Measurements from ENCODE around the gene NPFF. TPM values are rescaled to one million over a fixed set of nuclear protein-coding genes. Genes with fewer than 3 reads are reported as not detected.

NPFF gene
- not detected in 3 replicates for polyA plus RNA-seq
- not detected for polyA plus RNA-seq (2011; ENCODE audit: low read depth)
- polyA plus RNA-seq (2011; cell fraction: cytosol; rRNA removed), result not detected in 2 replicates
- not detected in 2 replicates for polyA plus RNA-seq (2011; cell fraction: nucleus; rRNA removed)
- 0.39 TPM in 1 of 2 replicates, not detected in the other for polyA plus RNA-seq (2012; ENCODE audit: low replicate concordance)
- polyA minus RNA-seq, result not detected in 3 replicates
- not detected for polyA minus RNA-seq (2011; cell fraction: cytosol; rRNA and poly(A)+ RNA removed)
- polyA minus RNA-seq (2011; cell fraction: nucleus; rRNA and poly(A)+ RNA removed), result not detected in 2 replicates

DNA sequence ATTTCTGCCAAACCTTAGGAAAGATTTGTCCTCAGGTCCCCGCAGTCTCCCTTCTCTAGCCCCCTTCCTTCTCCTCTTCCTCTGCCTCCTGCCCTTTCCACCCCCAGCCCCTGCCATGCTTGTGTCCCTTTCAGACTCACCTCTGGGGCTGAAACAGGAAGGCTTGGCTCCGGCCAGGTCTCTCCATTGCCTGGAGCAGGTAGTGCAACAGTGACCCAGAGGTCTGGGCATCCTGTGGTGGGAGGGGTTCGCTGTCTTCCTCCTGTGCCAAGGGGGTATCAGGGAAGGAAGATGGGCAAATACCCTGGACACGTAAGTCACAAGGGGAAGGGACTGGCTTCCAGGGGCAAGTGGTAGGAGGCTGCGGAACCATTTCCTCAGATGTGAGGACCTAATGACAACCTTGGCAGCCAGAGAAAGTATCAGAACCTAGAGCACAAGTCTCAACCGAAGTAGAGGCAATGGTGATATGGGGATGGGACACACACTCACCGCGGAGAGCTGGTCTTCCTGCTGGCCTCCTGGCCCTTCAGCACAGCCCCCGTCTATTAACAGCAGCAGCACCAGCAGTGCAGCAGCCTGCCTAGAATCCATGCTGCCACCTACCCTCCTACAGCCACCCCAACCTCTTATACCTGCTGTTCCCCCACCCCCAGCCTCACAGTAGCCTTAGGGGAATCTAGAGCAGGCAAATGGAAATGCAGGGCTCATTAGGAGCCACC is at the start of gene NPFF:
Gene NPFF, minus strand, starts transcription at position 604 of the 722 bp plus-strand sequence. Its CDS starts 10 bp downstream, at position 594.
- H3K36me3 ChIP-seq (ENCODE audit: control insufficient read depth in 2 of 2, extremely low read depth in 1 of 2, insufficient read depth in 2 of 2, low read length in 2 of 2), result peaks cover 26 to 27% of the 10 kb centered on the region in 2 experiments

DNA sequence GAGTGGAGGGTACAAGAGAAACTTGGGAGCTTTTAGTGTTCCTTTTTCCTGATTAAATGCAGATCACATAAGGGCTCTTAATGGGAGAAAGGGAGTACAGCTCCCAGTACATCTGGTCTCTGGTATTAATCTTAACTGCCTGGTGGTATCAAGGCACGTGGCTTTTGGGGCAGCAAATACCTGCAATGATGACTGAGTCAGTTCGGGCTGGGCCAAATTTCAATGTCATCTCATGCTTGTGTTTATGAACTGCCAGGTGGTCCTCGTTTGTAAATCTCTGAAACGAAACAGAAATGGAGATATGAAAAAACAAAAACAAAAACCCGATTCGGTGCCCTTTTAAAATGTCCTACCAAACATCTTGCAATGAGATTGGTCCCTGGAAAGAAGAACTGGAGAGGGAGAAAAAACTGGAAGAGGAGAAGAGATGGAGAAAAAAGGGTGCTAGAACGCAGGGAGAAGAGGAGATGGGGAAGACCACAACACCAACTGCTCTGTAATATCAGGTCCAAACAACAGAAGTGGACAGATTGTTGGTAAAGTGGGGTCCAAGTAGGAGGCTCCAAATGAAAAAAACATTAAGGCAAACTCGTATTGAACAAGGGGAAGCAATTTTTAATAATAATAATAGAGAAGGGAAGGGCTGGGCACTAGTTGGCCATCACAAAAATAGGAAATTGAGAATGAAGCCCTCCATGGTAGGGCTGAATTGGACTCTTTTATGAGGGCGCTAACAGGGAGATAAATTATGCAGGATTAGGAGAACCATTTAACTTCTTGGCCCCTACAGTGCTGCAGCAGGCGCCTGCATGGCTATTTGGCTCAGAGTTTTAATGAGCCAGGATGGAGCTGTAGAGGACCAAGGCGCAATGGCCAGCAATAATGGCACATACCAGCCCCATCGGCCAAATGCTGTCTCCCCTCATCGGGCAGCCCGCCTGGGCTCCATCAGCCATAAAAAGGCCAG is 45.4 kb upstream of the NPFF start:
- FAIRE-seq, result no peak
- no peaks in the 10 kb centered on the region for H4K20me1 ChIP-seq (ENCODE audit: control insufficient read depth, extremely low read depth, insufficient read depth, low read length)
- H3K9me1 ChIP-seq (ENCODE audit: control insufficient read depth, extremely low read depth, insufficient read depth, low read length), result no peaks in the 10 kb centered on the region
- H3K4me2 ChIP-seq (ENCODE audit: control insufficient read depth, extremely low read depth, insufficient read depth, low read depth, low read length), result no peak overlapping the region
- H2AFZ ChIP-seq (ENCODE audit: control insufficient read depth, low read length), result no peak overlapping the region
- DNase-seq (ENCODE audit: low read depth, low spot score), result no peak
- H3K4me1 ChIP-seq (ENCODE audit: control insufficient read depth, extremely low read depth, insufficient read depth, low read length), result no peaks in the 10 kb centered on the region
- H3K27me3 ChIP-seq (ENCODE audit: control insufficient read depth, extremely low read depth, insufficient read depth, low read length), result no peaks in the 10 kb centered on the region
- peaks cover 7 to 8% of the 10 kb centered on the region in 2 experiments for H3K36me3 ChIP-seq (ENCODE audit: control insufficient read depth in 2 of 2, extremely low read depth in 1 of 2, insufficient read depth in 2 of 2, low read length in 2 of 2)
- no peak overlapping the region for H3K9ac ChIP-seq (ENCODE audit: control insufficient read depth, extremely low read depth, insufficient read depth, low read length)
- H3K79me2 ChIP-seq (ENCODE audit: control insufficient read depth, insufficient read depth, low read length), result no peaks in the 10 kb centered on the region
- TF ChIP-seq EZH2 (IDR thresholded peaks at IDR 0.05; ENCODE audit: low read length), result no peak
- TF ChIP-seq CTCF (optimal IDR thresholded peaks at IDR 0.05 in 1 of 3, IDR thresholded peaks at IDR 0.05 in 1 of 3, conservative IDR thresholded peaks at IDR 0.05 in 1 of 3; ENCODE audit: extremely low read depth in 1 of 3, insufficient read depth in 2 of 3, low read length in 3 of 3), result no peak
- H3K9me3 ChIP-seq (ENCODE audit: control insufficient read depth, low read depth, low read length), result no peaks in the 10 kb centered on the region
- no peak overlapping the region for H3K27ac ChIP-seq (ENCODE audit: control insufficient read depth, insufficient read depth, low read length)
- dilution Hi-C loops (cut with MboI; ENCODE audit: extremely low pct_ligation_motif_present, low sequenced_read_pairs), result no loop called here
- no peak overlapping the region for H3K4me3 ChIP-seq (ENCODE audit: control insufficient read depth in 2 of 3, extremely low read depth in 1 of 3, insufficient read depth in 2 of 3, low read depth in 1 of 3, low read length in 3 of 3)

More for the DNA sequence above, at the start of gene NPFF:
- Histone ChIP-seq H4K20me1 (ENCODE audit: control insufficient read depth, extremely low read depth, insufficient read depth, low read length) (no peaks in the 10 kb centered on the region), H3K4me3 (ENCODE audit: control insufficient read depth in 2 of 3, extremely low read depth in 1 of 3, insufficient read depth in 2 of 3, low read depth in 1 of 3, low read length in 3 of 3) (no peak within 1 kb of the TSS), H3K27ac (ENCODE audit: control insufficient read depth, insufficient read depth, low read length) (no peak within 1 kb of the TSS), H3K9ac (ENCODE audit: control insufficient read depth, extremely low read depth, insufficient read depth, low read length) (no peak within 1 kb of the TSS), H3K9me3 (ENCODE audit: control insufficient read depth, low read depth, low read length) (no peaks in the 10 kb centered on the region), H3K9me1 (ENCODE audit: control insufficient read depth, extremely low read depth, insufficient read depth, low read length) (no peaks in the 10 kb centered on the region), H3K4me1 (ENCODE audit: control insufficient read depth, extremely low read depth, insufficient read depth, low read length) (peaks cover 3% of the 10 kb centered on the region), H2AFZ (ENCODE audit: control insufficient read depth, low read length) (no peak within 1 kb of the TSS), H3K27me3 (ENCODE audit: control insufficient read depth, extremely low read depth, insufficient read depth, low read length) (no peaks in the 10 kb centered on the region), H3K4me2 (ENCODE audit: control insufficient read depth, extremely low read depth, insufficient read depth, low read depth, low read length) (no peak within 1 kb of the TSS), H3K79me2 (ENCODE audit: control insufficient read depth, insufficient read depth, low read length) (peaks cover 5% of the 10 kb centered on the region)
- DNase-seq (ENCODE audit: low read depth, low spot score) (no peak), FAIRE-seq (no peak)
- dilution Hi-C loops (cut with MboI; ENCODE audit: extremely low pct_ligation_motif_present, low sequenced_read_pairs), result no loop called here
- no peak for TF ChIP-seq CTCF (optimal IDR thresholded peaks at IDR 0.05 in 1 of 3, IDR thresholded peaks at IDR 0.05 in 1 of 3, conservative IDR thresholded peaks at IDR 0.05 in 1 of 3; ENCODE audit: extremely low read depth in 1 of 3, insufficient read depth in 2 of 3, low read length in 3 of 3)
- no peak for TF ChIP-seq EZH2 (IDR thresholded peaks at IDR 0.05; ENCODE audit: low read length)

All from keratinocyte (primary cell).